HEK293 (cell line): ENCODE measurements around the gene FNDC10.

ENCODE experiments used
- CTCF ChIA-PET: fragments of 350-600 bp; formaldehyde crosslinking; extraction: SDS; loops from one replicate; lab custom pipeline; 2021; ENCODE audit warnings: antibody characterized with exemption; lab: Yijun Ruan, JAX
- POLR2A ChIA-PET: fragments of 300-600 bp; formaldehyde crosslinking; extraction: SDS; loops from one replicate; lab custom pipeline; 2020; ENCODE audit warnings: antibody characterized with exemption, inconsistent platforms; lab: Yijun Ruan, JAX
- H3K27ac ChIP-seq: fragments of 200-500 bp; sonication (Bioruptor generic); 2 replicates; pipeline ENCODE4 v1.5.1; 2014; ENCODE audit warnings: low read depth, low read length, control low read depth, inconsistent platforms; ENCODE audit errors: extremely low read depth
- H3K36me3 ChIP-seq, 2 experiments: fragments of 200-500 bp in 1 of 2; sonication (Bioruptor generic) in 1 of 2; 1 replicate in 1 of 2; 2 replicates in 1 of 2; pipeline ENCODE4 v1.5.1; 2014 to 2017; ENCODE audit warnings: inconsistent platforms in 2 of 2, low read length in 2 of 2; ENCODE audit not compliant: control insufficient read depth in 2 of 2, insufficient read depth in 1 of 2
- H3K4me1 ChIP-seq: fragments of 200-500 bp; sonication (Bioruptor generic); 2 replicates; pipeline ENCODE4 v1.5.1; 2014; ENCODE audit warnings: mild to moderate bottlenecking, low read length, inconsistent platforms; ENCODE audit not compliant: control insufficient read depth, insufficient read depth
- H3K4me3 ChIP-seq: 2 replicates; pipeline ENCODE4 v1.5.1; 2011; ENCODE audit warnings: low read depth, mild to moderate bottlenecking, control low read depth, low read length, moderate library complexity
- H3K9me3 ChIP-seq: fragments of 200-500 bp; sonication (Bioruptor generic); 2 replicates; pipeline ENCODE4 v1.5.1; 2014; ENCODE audit warnings: low read depth, low read length, inconsistent platforms; ENCODE audit not compliant: control insufficient read depth, insufficient read depth
- CTCF ChIP-seq: fragments of 450-650 bp; formaldehyde crosslinking; IDR thresholded peaks from 2 replicates; pipeline ENCODE4 v1.5.1; 2016; ENCODE audit warnings: missing biosample characterization, missing genetic modification characterization
- HIC1 ChIP-seq: fragments of 450-650 bp; formaldehyde crosslinking; IDR thresholded peaks from 2 replicates; pipeline ENCODE4 v1.5.1; 2016; ENCODE audit warnings: missing biosample characterization, missing genetic modification characterization
- KLF1 ChIP-seq: fragments of 450-650 bp; formaldehyde crosslinking; IDR thresholded peaks from 2 replicates; pipeline ENCODE4 v1.5.1; 2016; ENCODE audit warnings: missing biosample characterization, missing genetic modification characterization
- ZNF121 ChIP-seq: fragments of 450-650 bp; formaldehyde crosslinking; IDR thresholded peaks from 2 replicates; pipeline ENCODE4 v1.5.1; 2016; ENCODE audit warnings: missing biosample characterization, missing genetic modification characterization
- ZNF335 ChIP-seq: fragments of 450-650 bp; formaldehyde crosslinking; conservative IDR thresholded peaks from 2 replicates; pipeline ENCODE4 v1.5.1; 2016; ENCODE audit warnings: missing biosample characterization, missing genetic modification characterization
- ZNF398 ChIP-seq: fragments of 450-650 bp; formaldehyde crosslinking; IDR thresholded peaks from 2 replicates; pipeline ENCODE4 v1.5.1; 2017; ENCODE audit warnings: missing biosample characterization, missing genetic modification characterization
- ZNF837 ChIP-seq: fragments of 450-650 bp; formaldehyde crosslinking; IDR thresholded peaks from 2 replicates; pipeline ENCODE4 v1.5.1; 2016; ENCODE audit warnings: missing biosample characterization, missing genetic modification characterization

Gene FNDC10

GRCh38 chr1:1624443-1625403 lies 24.8 kb upstream of the FNDC10 start (continued):
- TF ChIP-seq ZNF398 (tag by site-specific recombination) = no peak
- peak; percentile 60; the same call in 1 of the 2 replicates for TF ChIP-seq ZNF335 (tag by site-specific recombination)

GRCh38 chr1:1623631-1624442 lies 23.9 kb upstream of the FNDC10 start:
- TF ChIP-seq HIC1 (tag by site-specific recombination) = peak; percentile 39; the same call in 1 of the 2 replicates
- TF ChIP-seq ZNF121 = no peak
- TF ChIP-seq KLF1 (tag by site-specific recombination) = peak; percentile 71
- no peak overlapping the region for H3K27ac ChIP-seq
- no peaks in the 10 kb centered on the region for H3K4me1 ChIP-seq
- ChIA-PET CTCF (no interaction called here), POLR2A (interaction anchor here (1.3 kb wide), 1 partner anchor 8 kb away, joined by 5 read pairs; the partner anchor contains the start of gene MIB2)
- no peak overlapping the region for H3K4me3 ChIP-seq
- H3K9me3 ChIP-seq = no peaks in the 10 kb centered on the region
- peaks cover 0 to 43% of the 10 kb centered on the region in 2 experiments; a peak in 1 of 3 replicates for H3K36me3 ChIP-seq

GRCh38 chr1:1623181-1623630 lies 23.3 kb upstream of the FNDC10 start:
- no peak overlapping the region for H3K4me3 ChIP-seq
- H3K4me1 ChIP-seq = no peaks in the 10 kb centered on the region
- H3K36me3 ChIP-seq = peaks cover 0 to 44% of the 10 kb centered on the region in 2 experiments; a peak in 1 of 3 replicates
- no peaks in the 10 kb centered on the region for H3K9me3 ChIP-seq
- 0 out of 2 replicates have a peak, but pooled peaks have one; percentile 8 for TF ChIP-seq HIC1 (tag by site-specific recombination)
- TF ChIP-seq CTCF = no peak
- CTCF ChIA-PET = no interaction called here
- POLR2A ChIA-PET = no interaction called here
- H3K27ac ChIP-seq = no peak overlapping the region

- Histone ChIP-seq H3K4me3 (no peak overlapping the region), H3K36me3 (peaks cover 0 to 44% of the 10 kb centered on the region in 2 experiments; a peak in 1 of 3 replicates), H3K27ac (no peak overlapping the region), H3K9me3 (no peaks in the 10 kb centered on the region), H3K4me1 (no peaks in the 10 kb centered on the region)
- ChIA-PET POLR2A (interaction anchor here (0.6 kb wide), 1 partner anchor 9 kb away, joined by 4 read pairs; no protein-coding TSS in a partner anchor), CTCF (no interaction called here)
- TF ChIP-seq HIC1 (tag by site-specific recombination) (0 out of 2 replicates have a peak, but pooled peaks have one; percentile 7), ZNF837 (tag by site-specific recombination) (no peak)
Observed at GRCh38 chr1:1622788-1623094, 22.8 kb upstream of the FNDC10 start.
